Neural progenitor cell (in vitro differentiated cells): ENCODE measurements around the gene SMIM10L1. TPM values are rescaled to one million over a fixed set of nuclear protein-coding genes. Genes with fewer than 3 reads are reported as not detected.

ENCODE experiments used
- DNase-seq: peaks from one replicate; pipeline ENCODE4 v3.0.0-alpha.2; 2016; ENCODE audit warnings: low spot score
- H2AFZ ChIP-seq: fragments of 200-600 bp; sonication (generic); replicated peaks from 2 replicates; pipeline ENCODE4 v1.6.1; 2016; ENCODE audit warnings: antibody characterized with exemption
- H3F3A ChIP-seq: fragments of 200-600 bp; sonication (generic); 2 replicates; pipeline ENCODE4 v1.6.1; 2016; ENCODE audit warnings: antibody characterized with exemption, low read depth
- H3K27ac ChIP-seq: fragments of 200-600 bp; sonication (generic); 2 replicates; pipeline ENCODE4 v1.5.1; 2016; ENCODE audit warnings: mild to moderate bottlenecking
- H3K27me3 ChIP-seq: fragments of 200-600 bp; sonication (generic); 2 replicates; pipeline ENCODE4 v1.6.1; 2016; ENCODE audit warnings: mild to moderate bottlenecking, moderate library complexity
- H3K36me3 ChIP-seq: fragments of 200-600 bp; sonication (generic); 2 replicates; pipeline ENCODE4 v1.5.1; 2016
- H3K4me1 ChIP-seq: fragments of 200-600 bp; sonication (generic); 2 replicates; pipeline ENCODE4 v1.6.1; 2016; ENCODE audit warnings: mixed run types
- H3K4me2 ChIP-seq: fragments of 200-600 bp; sonication (generic); 2 replicates; pipeline ENCODE4 v1.6.1; 2016
- H3K4me3 ChIP-seq: fragments of 200-600 bp; sonication (generic); 2 replicates; pipeline ENCODE4 v1.5.1; 2016
- H3K79me2 ChIP-seq: fragments of 200-600 bp; sonication (generic); 2 replicates; pipeline ENCODE4 v1.6.1; 2016; ENCODE audit warnings: low read depth
- H3K9ac ChIP-seq: fragments of 200-600 bp; sonication (generic); 2 replicates; pipeline ENCODE4 v1.6.1; 2016
- H3K9me3 ChIP-seq: fragments of 200-600 bp; sonication (generic); 2 replicates; pipeline ENCODE4 v1.5.1; 2016; ENCODE audit warnings: low read depth
- H4K20me1 ChIP-seq: fragments of 200-600 bp; sonication (generic); 2 replicates; pipeline ENCODE4 v1.6.1; 2016; ENCODE audit warnings: low read depth
- H3K27ac Mint-ChIP-seq: 3 replicates; pipeline ENCODE4 v1.8.0; 2021; ENCODE audit warnings: mixed read lengths
- H3K27me3 Mint-ChIP-seq: 2 replicates; pipeline ENCODE4 v1.8.0; 2022; ENCODE audit warnings: low read depth, mild to moderate bottlenecking, inconsistent platforms, moderate library complexity, mixed read lengths; ENCODE audit not compliant: insufficient read depth
- H3K36me3 Mint-ChIP-seq: 3 replicates; pipeline ENCODE4 v1.8.0; 2021; ENCODE audit warnings: mixed read lengths
- H3K4me1 Mint-ChIP-seq: 3 replicates; pipeline ENCODE4 v1.8.0; 2021; ENCODE audit warnings: mixed read lengths
- H3K4me3 Mint-ChIP-seq: 3 replicates; pipeline ENCODE4 v1.8.0; 2021; ENCODE audit warnings: mild to moderate bottlenecking, moderate library complexity, mixed read lengths
- H3K9me3 Mint-ChIP-seq: 3 replicates; pipeline ENCODE4 v1.8.0; 2020; ENCODE audit warnings: mixed read lengths
- EZH2 ChIP-seq: fragments of 200-600 bp; sonication (generic); IDR thresholded peaks from 2 replicates; pipeline ENCODE4 v1.6.1; 2017; ENCODE audit warnings: antibody characterized with exemption, mild to moderate bottlenecking, moderate library complexity
- EZH2phosphoT487 ChIP-seq: fragments of 200-600 bp; sonication (generic); IDR thresholded peaks from 2 replicates; pipeline ENCODE4 v1.6.1; 2017; ENCODE audit warnings: antibody characterized with exemption
- total RNA-seq: library from RNA; depleted of rRNA; stranded (reverse); fragments of >200 nt; gene quantifications from 2 replicates; pipeline ENCODE4 v1.2.3, GENCODE V29; 2015; ENCODE audit warnings: low replicate concordance
- TF ChIP-seq, protein P1 (sequence below): fragments of 200-600 bp; sonication (generic); IDR thresholded peaks from 2 replicates; pipeline ENCODE4 v1.5.1; 2017; ENCODE audit warnings: antibody characterized with exemption, mild to moderate bottlenecking

The SMIM10L1 gene
- total RNA-seq, 1 donor from 2014 or later = 16.3 TPM

DNA sequence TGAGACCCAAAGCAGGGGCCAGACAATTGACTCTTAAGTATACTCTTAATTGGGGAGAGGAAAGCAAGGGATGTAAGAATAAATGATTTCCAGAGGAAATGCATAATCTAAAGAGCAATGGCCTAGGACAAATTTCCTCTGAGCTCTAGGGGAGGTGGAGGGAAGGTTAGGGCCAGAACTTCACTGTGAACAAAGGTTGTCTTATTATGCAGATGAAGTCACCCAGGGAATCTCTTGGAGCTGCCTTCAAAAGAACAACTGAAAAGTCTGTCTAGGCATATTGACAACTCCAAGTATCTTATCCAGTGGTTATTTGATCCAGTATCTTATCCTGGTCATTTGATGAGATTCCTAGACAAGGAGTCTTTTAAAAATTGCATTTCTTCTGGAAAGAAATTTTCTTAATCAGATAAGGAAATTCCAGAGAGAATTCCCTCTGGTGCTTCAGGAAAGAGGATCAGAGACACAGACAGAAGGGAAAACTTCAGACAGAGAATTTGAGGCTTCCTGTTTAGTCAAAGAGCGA lies 16.5 kb upstream of the SMIM10L1 start:
- TF ChIP-seq EZH2phosphoT487 (no peak), EZH2 (no peak)
- TF ChIP-seq, protein P1, sequence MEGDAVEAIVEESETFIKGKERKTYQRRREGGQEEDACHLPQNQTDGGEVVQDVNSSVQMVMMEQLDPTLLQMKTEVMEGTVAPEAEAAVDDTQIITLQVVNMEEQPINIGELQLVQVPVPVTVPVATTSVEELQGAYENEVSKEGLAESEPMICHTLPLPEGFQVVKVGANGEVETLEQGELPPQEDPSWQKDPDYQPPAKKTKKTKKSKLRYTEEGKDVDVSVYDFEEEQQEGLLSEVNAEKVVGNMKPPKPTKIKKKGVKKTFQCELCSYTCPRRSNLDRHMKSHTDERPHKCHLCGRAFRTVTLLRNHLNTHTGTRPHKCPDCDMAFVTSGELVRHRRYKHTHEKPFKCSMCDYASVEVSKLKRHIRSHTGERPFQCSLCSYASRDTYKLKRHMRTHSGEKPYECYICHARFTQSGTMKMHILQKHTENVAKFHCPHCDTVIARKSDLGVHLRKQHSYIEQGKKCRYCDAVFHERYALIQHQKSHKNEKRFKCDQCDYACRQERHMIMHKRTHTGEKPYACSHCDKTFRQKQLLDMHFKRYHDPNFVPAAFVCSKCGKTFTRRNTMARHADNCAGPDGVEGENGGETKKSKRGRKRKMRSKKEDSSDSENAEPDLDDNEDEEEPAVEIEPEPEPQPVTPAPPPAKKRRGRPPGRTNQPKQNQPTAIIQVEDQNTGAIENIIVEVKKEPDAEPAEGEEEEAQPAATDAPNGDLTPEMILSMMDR = no peak
- no peak for DNase-seq
- Histone ChIP-seq H3K4me2 (no peak overlapping the region), H3K79me2 (peaks cover 88% of the 10 kb centered on the region), H4K20me1 (peaks cover 3% of the 10 kb centered on the region), H3K4me3 (no peak overlapping the region), H3F3A (no peaks in the 10 kb centered on the region), H3K36me3 (peaks cover 30% of the 10 kb centered on the region), H3K4me1 (no peaks in the 10 kb centered on the region), H3K9ac (no peak overlapping the region), H3K27me3 (no peaks in the 10 kb centered on the region), H3K27ac (no peak overlapping the region), H2AFZ (no peak overlapping the region), H3K9me3 (peaks cover 8% of the 10 kb centered on the region)
- Mint-ChIP-seq H3K4me1 (no peaks in the 10 kb centered on the region), H3K36me3 (peaks cover 50% of the 10 kb centered on the region), H3K4me3 (no peak overlapping the region), H3K9me3 (peaks cover 60% of the 10 kb centered on the region), H3K27me3 (no peaks in the 10 kb centered on the region), H3K27ac (no peak overlapping the region)

- H3K4me2 ChIP-seq = no peak overlapping the region
- H3K4me1 Mint-ChIP-seq = no peaks in the 10 kb centered on the region
- no peak overlapping the region for H3K4me3 ChIP-seq
- H3K9ac ChIP-seq = no peak overlapping the region
- H3F3A ChIP-seq = no peaks in the 10 kb centered on the region
- H3K4me1 ChIP-seq = no peaks in the 10 kb centered on the region
- peaks cover 45% of the 10 kb centered on the region for H3K9me3 Mint-ChIP-seq
- peaks cover 30% of the 10 kb centered on the region for H3K36me3 ChIP-seq
- DNase-seq = no peak
- H3K27me3 Mint-ChIP-seq = no peaks in the 10 kb centered on the region
- H3K27me3 ChIP-seq = no peaks in the 10 kb centered on the region
- no peak for TF ChIP-seq EZH2phosphoT487
- TF ChIP-seq, protein P1 = no peak
- TF ChIP-seq EZH2 = no peak
- H3K27ac Mint-ChIP-seq = no peak overlapping the region
- H3K4me3 Mint-ChIP-seq = no peak overlapping the region
- no peak overlapping the region for H3K27ac ChIP-seq
- peaks cover 44% of the 10 kb centered on the region for H4K20me1 ChIP-seq
- H3K36me3 Mint-ChIP-seq = peaks cover 65% of the 10 kb centered on the region
- no peak overlapping the region for H2AFZ ChIP-seq
- H3K79me2 ChIP-seq = peaks cover 100% of the 10 kb centered on the region
- peaks cover 5% of the 10 kb centered on the region for H3K9me3 ChIP-seq
Measured at GRCh38 chr12:11158885-11159444, 12.0 kb upstream of the SMIM10L1 start.

GRCh38 chr12:11162502-11162901 lies 8.5 kb upstream of the SMIM10L1 start:
- no peak for DNase-seq
- Histone ChIP-seq H2AFZ (no peak overlapping the region), H4K20me1 (peaks cover 68% of the 10 kb centered on the region), H3K36me3 (peaks cover 20% of the 10 kb centered on the region), H3F3A (no peaks in the 10 kb centered on the region), H3K9ac (no peak overlapping the region), H3K4me2 (no peak overlapping the region), H3K4me1 (no peaks in the 10 kb centered on the region), H3K4me3 (no peak overlapping the region), H3K9me3 (no peaks in the 10 kb centered on the region), H3K27me3 (no peaks in the 10 kb centered on the region), H3K27ac (no peak overlapping the region), H3K79me2 (peaks cover 100% of the 10 kb centered on the region)
- TF ChIP-seq, protein P1 = no peak
- TF ChIP-seq EZH2 (no peak), EZH2phosphoT487 (no peak)
- no peaks in the 10 kb centered on the region for H3K4me1 Mint-ChIP-seq
- peaks cover 22% of the 10 kb centered on the region for H3K9me3 Mint-ChIP-seq
- peaks cover 71% of the 10 kb centered on the region for H3K36me3 Mint-ChIP-seq
- peaks cover 2% of the 10 kb centered on the region for H3K27me3 Mint-ChIP-seq
- H3K27ac Mint-ChIP-seq = no peak overlapping the region
- H3K4me3 Mint-ChIP-seq = no peak overlapping the region
